Karpas-422 (cell line): ENCODE results near the gene C14orf132. TPM values are rescaled to one million over a fixed set of nuclear protein-coding genes. Genes with fewer than 3 reads are reported as not detected.

Experiments used
- DNase-seq: peaks from one replicate; pipeline ENCODE4 v3.0.0-alpha.2; 2015
- H2AFZ ChIP-seq: fragments of 200-600 bp; sonication (generic); 2 replicates; pipeline ENCODE4 v1.6.1; 2014; ENCODE audit warnings: antibody characterized with exemption, low read length, mixed read lengths
- H3K27ac ChIP-seq: fragments of 200-600 bp; sonication (generic); 2 replicates; pipeline ENCODE4 v1.5.1; 2014; ENCODE audit warnings: mild to moderate bottlenecking, low read length, moderate library complexity
- H3K27me3 ChIP-seq: fragments of 200-600 bp; sonication (generic); 2 replicates; pipeline ENCODE4 v1.6.1; 2014; ENCODE audit warnings: low read length, mixed read lengths
- H3K36me3 ChIP-seq: fragments of 200-600 bp; sonication (generic); 2 replicates; pipeline ENCODE4 v1.6.1; 2014; ENCODE audit warnings: low read length, mixed read lengths; ENCODE audit not compliant: insufficient read depth
- H3K4me1 ChIP-seq: fragments of 200-600 bp; sonication (generic); 2 replicates; pipeline ENCODE4 v1.6.1; 2014; ENCODE audit warnings: mild to moderate bottlenecking, low read length, mixed read lengths
- H3K4me2 ChIP-seq: fragments of 200-600 bp; sonication (generic); 2 replicates; pipeline ENCODE4 v1.6.1; 2014; ENCODE audit warnings: low read length, low read depth, mild to moderate bottlenecking; ENCODE audit not compliant: poor library complexity, severe bottlenecking
- H3K4me3 ChIP-seq: fragments of 200-600 bp; sonication (generic); 2 replicates; pipeline ENCODE4 v1.5.1; 2014; ENCODE audit warnings: mild to moderate bottlenecking, antibody characterized with exemption, low read length, mixed read lengths
- H3K79me2 ChIP-seq: fragments of 200-600 bp; sonication (generic); 2 replicates; pipeline ENCODE4 v1.6.1; 2014; ENCODE audit warnings: mild to moderate bottlenecking, low read length, mixed read lengths
- H3K9ac ChIP-seq: fragments of 200-600 bp; sonication (generic); 2 replicates; pipeline ENCODE4 v1.6.0; 2014; ENCODE audit warnings: low read length
- H3K9me2 ChIP-seq: fragments of 200-600 bp; sonication (generic), shearing (Covaris generic); replicated peaks from 2 replicates; pipeline ENCODE4 v1.6.0; 2014; ENCODE audit warnings: mild to moderate bottlenecking, low read length, moderate library complexity; ENCODE audit not compliant: insufficient read depth
- H3K9me3 ChIP-seq: fragments of 300-700, 200-600 bp; sonication (generic); 2 replicates; pipeline ENCODE4 v1.6.1; 2014; ENCODE audit warnings: low read length, mixed read lengths
- H4K20me1 ChIP-seq: fragments of 200-600 bp; sonication (generic); 2 replicates; pipeline ENCODE4 v1.6.1; 2014; ENCODE audit warnings: mild to moderate bottlenecking, antibody characterized with exemption, low read length, low read depth; ENCODE audit not compliant: insufficient read depth
- total RNA-seq: library from RNA; depleted of rRNA; stranded (reverse); fragments of >200 nt; shearing (Covaris generic); gene quantifications from 2 replicates; pipeline ENCODE4 v1.2.3, GENCODE V29; 2014; ENCODE audit warnings: low replicate concordance

Gene C14orf132
- total RNA-seq, 1 experiment from 2014 or later = 0.07 TPM

DNA sequence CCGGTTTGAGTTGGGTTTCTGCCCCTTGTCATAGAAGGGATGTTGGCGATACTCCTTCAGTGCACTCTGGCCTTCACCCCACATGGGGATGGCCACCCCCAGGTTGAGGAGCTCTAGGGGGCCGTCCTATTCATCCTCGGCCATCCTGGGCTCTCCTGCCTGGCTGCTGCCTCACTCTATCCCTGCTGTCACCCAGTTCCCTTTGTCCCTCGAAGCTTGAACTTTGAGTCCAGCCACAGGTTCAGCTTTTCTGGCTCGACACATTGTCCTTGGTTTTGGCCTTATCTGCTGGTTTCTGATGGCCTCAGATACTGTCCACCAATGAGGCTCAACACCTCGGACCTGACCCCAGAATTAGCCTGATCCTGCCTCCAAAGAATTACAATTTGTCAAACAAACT is 58.6 kb downstream of the C14orf132 start:
- H3K4me2 ChIP-seq = peak overlapping the region; percentile 36

DNA sequence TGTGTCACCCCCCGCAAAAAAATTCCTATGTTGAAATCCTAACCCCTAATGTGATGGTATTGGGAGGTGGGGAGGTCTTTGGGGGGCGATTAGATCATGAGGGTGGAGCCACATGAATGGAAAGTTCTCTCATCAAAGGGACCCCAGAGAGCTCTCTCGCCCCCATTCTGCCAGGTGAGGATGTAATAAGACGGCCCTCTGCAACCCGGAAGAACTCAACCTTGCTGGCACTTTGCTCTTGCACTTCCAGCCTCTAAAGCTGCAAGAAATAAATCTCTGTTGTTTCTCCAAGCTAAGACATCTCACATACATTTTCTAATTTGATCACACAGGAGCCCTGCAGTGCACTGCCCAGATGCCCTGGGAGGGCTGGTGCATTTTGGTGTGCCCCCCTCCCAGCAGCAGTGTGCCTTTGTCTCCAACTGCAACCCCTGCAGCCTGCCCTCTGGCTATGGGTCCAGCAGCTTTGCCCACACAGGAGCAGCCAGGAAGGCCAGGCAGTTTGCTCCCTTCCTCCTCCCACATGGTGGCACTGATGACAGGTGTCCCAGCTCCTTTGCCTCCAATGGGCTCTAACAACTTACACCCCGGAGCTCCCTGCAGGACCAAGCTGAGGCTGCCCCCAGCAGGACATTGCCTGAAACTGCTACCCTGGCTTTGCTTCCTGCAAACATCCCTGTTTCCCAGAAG is 59.3 kb downstream of the C14orf132 start:
- H2AFZ ChIP-seq = peak overlapping the region; percentile 25; the same call in 1 of the 2 replicates
- H3K27me3 ChIP-seq = no peaks in the 10 kb centered on the region
- peaks cover 63% of the 10 kb centered on the region for H3K4me1 ChIP-seq
- no peaks in the 10 kb centered on the region for H3K36me3 ChIP-seq
- H3K9ac ChIP-seq = peak overlapping the region; percentile 10
- no peaks in the 10 kb centered on the region for H3K9me2 ChIP-seq
- H3K4me3 ChIP-seq = no peak overlapping the region
- no peaks in the 10 kb centered on the region for H3K9me3 ChIP-seq
- no peaks in the 10 kb centered on the region for H4K20me1 ChIP-seq
- H3K79me2 ChIP-seq = no peaks in the 10 kb centered on the region
- H3K27ac ChIP-seq = no peak overlapping the region
- H3K4me2 ChIP-seq = peak overlapping the region; percentile 36
- DNase-seq = peak; percentile 93

More for the DNA sequence above, 58.6 kb downstream of the C14orf132 start:
- Histone ChIP-seq H3K4me3 (no peak overlapping the region), H3K9ac (no peak overlapping the region; the same call in 1 of the 2 replicates), H3K4me1 (peaks cover 70% of the 10 kb centered on the region), H2AFZ (peak overlapping the region; percentile 25; the same call in 1 of the 2 replicates), H3K9me3 (no peaks in the 10 kb centered on the region), H3K27me3 (no peaks in the 10 kb centered on the region), H3K36me3 (no peaks in the 10 kb centered on the region), H4K20me1 (no peaks in the 10 kb centered on the region), H3K27ac (no peak overlapping the region), H3K79me2 (no peaks in the 10 kb centered on the region), H3K9me2 (no peaks in the 10 kb centered on the region)
- no peak for DNase-seq

DNA sequence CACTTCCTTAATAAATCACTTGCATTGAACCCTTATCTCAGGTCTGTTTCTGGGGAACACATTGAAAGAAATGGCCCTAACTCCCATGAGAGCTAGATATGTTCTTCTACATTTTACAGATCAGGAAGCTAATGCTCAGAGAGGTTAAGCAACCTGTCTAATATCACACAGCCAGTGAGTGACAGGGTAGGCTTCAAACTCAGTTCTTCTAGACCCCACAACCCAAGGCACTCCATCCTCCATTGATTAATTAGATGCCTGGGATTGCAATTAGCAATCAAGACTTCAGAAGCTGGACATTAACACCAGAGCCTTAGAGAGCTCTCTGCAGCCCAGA is 59.8 kb downstream of the C14orf132 start:
- no peaks in the 10 kb centered on the region for H4K20me1 ChIP-seq
- no peak overlapping the region for H3K9ac ChIP-seq
- no peaks in the 10 kb centered on the region for H3K79me2 ChIP-seq
- H3K9me2 ChIP-seq = no peaks in the 10 kb centered on the region
- peaks cover 60% of the 10 kb centered on the region for H3K4me1 ChIP-seq
- DNase-seq = no peak
- H2AFZ ChIP-seq = no peak overlapping the region
- H3K4me3 ChIP-seq = no peak overlapping the region
- no peak overlapping the region for H3K4me2 ChIP-seq
- H3K27ac ChIP-seq = no peak overlapping the region
- no peaks in the 10 kb centered on the region for H3K27me3 ChIP-seq
- H3K36me3 ChIP-seq = no peaks in the 10 kb centered on the region
- no peaks in the 10 kb centered on the region for H3K9me3 ChIP-seq

DNA sequence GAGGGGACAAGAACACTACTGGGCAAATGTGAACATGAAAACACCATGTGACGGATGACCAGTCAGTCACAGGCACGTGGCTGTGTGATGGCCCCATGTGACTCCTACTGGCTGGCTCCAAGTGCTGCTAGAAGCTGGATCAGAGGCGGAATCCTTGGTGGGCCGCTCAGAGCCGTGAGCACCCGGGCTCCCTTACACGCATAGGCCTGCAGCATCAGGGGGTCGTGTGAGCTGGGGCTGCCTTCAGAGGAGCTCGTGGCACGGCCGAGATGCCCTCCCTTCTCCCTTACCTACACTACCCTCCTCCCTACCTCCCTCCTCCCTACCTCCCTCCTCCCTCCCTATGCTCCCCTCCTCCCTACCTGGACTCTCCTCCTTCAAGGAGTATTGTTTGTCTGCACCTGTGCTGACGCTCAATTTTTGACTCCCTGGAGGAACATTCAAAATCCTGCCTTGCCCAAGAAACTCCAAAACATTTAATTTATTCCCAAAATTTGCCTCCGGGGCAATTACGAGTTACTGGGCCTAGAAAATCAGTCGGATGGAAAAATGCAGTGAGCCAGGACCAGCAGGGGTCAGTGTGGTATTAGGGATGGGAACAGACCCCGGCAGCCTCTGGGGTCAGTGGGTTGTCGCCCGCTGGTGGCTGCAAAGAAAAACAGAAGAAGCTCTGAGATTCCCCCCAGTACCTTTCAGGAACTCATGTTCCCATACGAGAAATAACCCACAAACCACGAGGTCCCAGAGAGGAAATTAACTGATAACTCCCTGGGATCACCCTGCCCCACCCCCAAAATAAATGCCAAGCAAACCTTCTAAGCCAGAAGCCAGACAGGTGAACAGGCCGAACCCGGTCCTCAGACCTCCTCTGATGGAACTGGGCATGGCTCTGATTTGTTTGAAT is 61.3 kb downstream of the C14orf132 start:
- H3K9me3 ChIP-seq = no peaks in the 10 kb centered on the region

DNA sequence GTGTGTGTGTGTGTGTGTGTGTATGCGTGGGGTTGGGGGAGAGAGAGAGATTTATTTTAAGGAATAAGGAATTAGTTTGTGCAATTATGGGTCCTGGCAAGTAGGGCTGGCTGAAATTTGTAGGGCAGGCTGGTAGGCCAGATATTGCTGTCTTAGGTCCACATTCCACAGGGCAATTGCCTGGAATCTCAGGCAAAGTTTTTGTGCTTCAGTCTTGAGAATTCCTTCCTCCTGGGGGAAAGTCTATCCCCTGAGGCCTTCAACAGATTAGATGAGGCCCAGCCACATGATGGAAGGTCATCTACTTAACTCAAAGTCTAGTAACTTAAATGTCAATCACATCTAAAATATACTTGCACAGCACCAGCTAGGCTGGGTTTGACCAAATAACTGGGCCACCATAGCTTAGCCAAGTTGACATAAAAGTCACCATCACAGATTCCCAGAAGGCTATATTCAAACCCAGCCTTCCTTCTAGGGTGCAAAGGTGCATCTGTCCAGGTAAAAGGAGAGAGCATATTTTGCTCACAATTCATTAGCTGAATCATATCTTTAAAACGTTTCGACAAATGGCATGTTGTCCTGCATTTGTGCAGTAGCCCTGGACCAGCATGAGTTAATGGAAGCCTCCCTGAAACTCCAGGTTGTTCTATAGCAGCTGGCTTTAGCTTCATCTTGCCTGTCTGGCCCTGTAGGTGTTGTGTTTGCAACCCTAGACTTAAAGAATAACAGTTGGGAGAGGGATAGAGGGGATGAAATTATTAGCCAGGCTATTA is 63.1 kb downstream of the C14orf132 start:
- H3K9me3 ChIP-seq = no peaks in the 10 kb centered on the region
- no peaks in the 10 kb centered on the region for H3K79me2 ChIP-seq
- H3K9me2 ChIP-seq = no peaks in the 10 kb centered on the region
- no peak overlapping the region for H3K9ac ChIP-seq
- no peak overlapping the region for H3K4me2 ChIP-seq
- H3K4me3 ChIP-seq = no peak overlapping the region
- no peak overlapping the region for H2AFZ ChIP-seq
- no peaks in the 10 kb centered on the region for H4K20me1 ChIP-seq
- H3K36me3 ChIP-seq = no peaks in the 10 kb centered on the region
- peaks cover 37% of the 10 kb centered on the region for H3K4me1 ChIP-seq
- no peak for DNase-seq
- H3K27me3 ChIP-seq = no peaks in the 10 kb centered on the region
- no peak overlapping the region for H3K27ac ChIP-seq

More for the DNA sequence above, 61.3 kb downstream of the C14orf132 start:
- H3K27me3 ChIP-seq = no peaks in the 10 kb centered on the region
- H3K36me3 ChIP-seq = no peaks in the 10 kb centered on the region
- no peaks in the 10 kb centered on the region for H3K9me2 ChIP-seq
- H3K4me1 ChIP-seq = peaks cover 56% of the 10 kb centered on the region
- no peak overlapping the region for H3K27ac ChIP-seq
- no peak overlapping the region for H2AFZ ChIP-seq
- H3K4me2 ChIP-seq = no peak overlapping the region
- no peaks in the 10 kb centered on the region for H3K79me2 ChIP-seq
- H4K20me1 ChIP-seq = no peaks in the 10 kb centered on the region
- H3K4me3 ChIP-seq = no peak overlapping the region
- H3K9ac ChIP-seq = no peak overlapping the region
- peak; percentile 93 for DNase-seq

DNA sequence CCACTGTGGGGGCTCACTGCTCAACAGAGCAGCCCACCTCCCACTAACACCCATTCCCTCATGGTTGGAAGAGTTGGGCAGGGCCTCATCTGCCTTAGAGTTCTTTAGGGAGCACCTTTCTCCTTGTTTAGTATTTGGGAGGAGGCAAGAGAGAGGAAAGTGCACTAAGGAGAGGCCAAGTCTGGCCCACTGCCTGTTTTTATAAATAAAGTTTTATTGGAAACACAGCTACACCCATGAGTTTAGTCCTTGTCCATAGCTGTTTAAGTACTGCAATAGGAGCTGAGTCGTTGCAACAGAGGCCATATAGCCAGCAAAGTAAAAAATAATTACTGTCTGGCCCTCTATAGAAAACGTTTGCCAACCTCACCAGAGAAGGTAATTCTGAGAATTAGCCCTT is 63.9 kb downstream of the C14orf132 start:
- Histone ChIP-seq H3K9ac (no peak overlapping the region), H2AFZ (no peak overlapping the region), H3K27me3 (no peaks in the 10 kb centered on the region), H3K4me2 (no peak overlapping the region), H3K79me2 (no peaks in the 10 kb centered on the region), H3K4me3 (no peak overlapping the region), H3K9me2 (no peaks in the 10 kb centered on the region), H3K4me1 (peaks cover 29% of the 10 kb centered on the region), H4K20me1 (no peaks in the 10 kb centered on the region), H3K36me3 (no peaks in the 10 kb centered on the region), H3K9me3 (no peaks in the 10 kb centered on the region), H3K27ac (no peak overlapping the region)
- DNase-seq = no peak

DNA sequence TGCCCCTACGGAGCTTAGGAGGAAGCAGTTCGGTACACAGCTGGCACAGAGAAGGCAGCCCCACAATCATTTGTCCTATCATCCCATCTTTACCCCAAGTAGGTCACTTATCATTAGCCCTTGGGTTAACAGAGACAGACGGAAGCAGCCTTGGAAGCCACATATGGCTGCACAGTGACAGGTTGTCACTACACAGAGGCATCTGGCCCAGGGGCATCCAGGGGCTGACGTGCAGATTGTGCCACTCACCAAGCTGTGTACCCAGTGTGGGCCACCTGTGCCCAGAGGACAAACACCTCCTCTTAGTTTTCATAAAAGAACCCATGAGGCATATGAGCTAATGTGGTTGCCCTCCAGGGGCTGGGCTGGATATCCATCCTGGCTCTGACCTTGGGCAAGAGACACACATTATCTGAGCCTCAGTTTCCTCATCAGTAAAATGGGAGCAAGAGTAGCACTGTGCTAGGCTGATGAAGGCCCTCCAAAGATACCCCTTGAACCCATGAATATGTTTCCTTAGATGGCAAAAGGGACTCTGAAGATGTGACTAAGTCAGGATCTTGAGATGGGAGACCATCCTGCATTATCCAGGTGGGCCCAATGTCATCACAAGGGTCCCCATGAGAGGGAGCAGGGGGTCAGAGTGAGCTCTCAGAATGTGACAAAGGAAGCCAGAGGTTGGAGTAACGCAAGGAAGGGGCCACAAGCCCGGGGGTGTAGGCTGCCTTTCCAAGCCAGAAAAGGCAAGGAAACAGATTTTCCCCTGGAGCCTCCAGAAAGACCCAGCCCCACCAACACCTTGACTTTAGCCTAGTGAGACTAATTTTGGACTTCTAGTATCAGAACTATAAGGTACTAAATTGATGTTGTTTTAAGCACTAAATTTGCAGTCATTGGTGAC is 64.6 kb downstream of the C14orf132 start:
- Histone ChIP-seq H2AFZ (no peak overlapping the region), H4K20me1 (no peaks in the 10 kb centered on the region), H3K79me2 (no peaks in the 10 kb centered on the region), H3K4me1 (peaks cover 23% of the 10 kb centered on the region), H3K9me2 (no peaks in the 10 kb centered on the region), H3K9me3 (no peaks in the 10 kb centered on the region), H3K4me3 (no peak overlapping the region), H3K36me3 (no peaks in the 10 kb centered on the region), H3K4me2 (no peak overlapping the region), H3K9ac (no peak overlapping the region), H3K27ac (no peak overlapping the region), H3K27me3 (no peaks in the 10 kb centered on the region)
- no peak for DNase-seq
